B cell (primary cell): ENCODE data around the gene IL17RE.

ENCODE experiments used
- CTCF ChIP-seq: fragments of 200-600 bp; IDR thresholded peaks from one replicate; pipeline ENCODE4 v1.8.0; 2022; ENCODE audit warnings: antibody characterized with exemption, mild to moderate bottlenecking
- EZH2 ChIP-seq: IDR thresholded peaks from 2 replicates; pipeline ENCODE4 v1.6.1; 2012; ENCODE audit warnings: borderline replicate concordance, low read depth, mild to moderate bottlenecking, moderate library complexity, low read length; ENCODE audit not compliant: insufficient read depth, poor library complexity, severe bottlenecking

- no peak for TF ChIP-seq CTCF
- no peak for TF ChIP-seq EZH2
These were observed 583 bp downstream of the IL17RE start for GRCh38 chr3:9903238-9903624.
